SK-N-SH treated with all-trans-retinoic acid at 6 μM for 48 hours (cell line): ENCODE data around the gene LEP.

Experiments
- ARNTL ChIP-seq: fragments of 450-650 bp; formaldehyde crosslinking; IDR thresholded peaks from 2 replicates; pipeline ENCODE4 v1.5.0; 2020; ENCODE audit warnings: low read depth, mild to moderate bottlenecking, moderate library complexity, borderline replicate concordance
- BACH2 ChIP-seq: fragments of 250-450 bp; sonication (Bioruptor Pico); IDR thresholded peaks from 2 replicates; pipeline ENCODE4 v1.9.0; 2021; ENCODE audit warnings: mild to moderate bottlenecking, borderline replicate concordance
- PPARA ChIP-seq: fragments of 250-450 bp; sonication (Bioruptor Pico); IDR thresholded peaks from 2 replicates; pipeline ENCODE4 v1.5.0; 2020; ENCODE audit warnings: mild to moderate bottlenecking, borderline replicate concordance
- ZC3H10 ChIP-seq: fragments of 250-450 bp; sonication (Bioruptor Pico); IDR thresholded peaks from 2 replicates; pipeline ENCODE4 v1.5.1; 2021; ENCODE audit warnings: mild to moderate bottlenecking, moderate library complexity
- ZNF70 ChIP-seq: fragments of 450-650 bp; formaldehyde crosslinking; IDR thresholded peaks from 2 replicates; pipeline ENCODE4 v1.5.0; 2020; ENCODE audit warnings: mild to moderate bottlenecking, moderate library complexity
- TF ChIP-seq, protein P1 (sequence below): fragments of 250-450 bp; sonication (Bioruptor Pico); IDR thresholded peaks from 2 replicates; pipeline ENCODE4 v1.8.0; 2020; ENCODE audit warnings: mild to moderate bottlenecking, moderate library complexity, borderline replicate concordance
- TF ChIP-seq, protein P2 (sequence below): fragments of 250-450 bp; sonication (Bioruptor Pico); IDR thresholded peaks from 2 replicates; pipeline ENCODE4 v1.5.0; 2020; ENCODE audit warnings: mild to moderate bottlenecking, moderate library complexity

DNA sequence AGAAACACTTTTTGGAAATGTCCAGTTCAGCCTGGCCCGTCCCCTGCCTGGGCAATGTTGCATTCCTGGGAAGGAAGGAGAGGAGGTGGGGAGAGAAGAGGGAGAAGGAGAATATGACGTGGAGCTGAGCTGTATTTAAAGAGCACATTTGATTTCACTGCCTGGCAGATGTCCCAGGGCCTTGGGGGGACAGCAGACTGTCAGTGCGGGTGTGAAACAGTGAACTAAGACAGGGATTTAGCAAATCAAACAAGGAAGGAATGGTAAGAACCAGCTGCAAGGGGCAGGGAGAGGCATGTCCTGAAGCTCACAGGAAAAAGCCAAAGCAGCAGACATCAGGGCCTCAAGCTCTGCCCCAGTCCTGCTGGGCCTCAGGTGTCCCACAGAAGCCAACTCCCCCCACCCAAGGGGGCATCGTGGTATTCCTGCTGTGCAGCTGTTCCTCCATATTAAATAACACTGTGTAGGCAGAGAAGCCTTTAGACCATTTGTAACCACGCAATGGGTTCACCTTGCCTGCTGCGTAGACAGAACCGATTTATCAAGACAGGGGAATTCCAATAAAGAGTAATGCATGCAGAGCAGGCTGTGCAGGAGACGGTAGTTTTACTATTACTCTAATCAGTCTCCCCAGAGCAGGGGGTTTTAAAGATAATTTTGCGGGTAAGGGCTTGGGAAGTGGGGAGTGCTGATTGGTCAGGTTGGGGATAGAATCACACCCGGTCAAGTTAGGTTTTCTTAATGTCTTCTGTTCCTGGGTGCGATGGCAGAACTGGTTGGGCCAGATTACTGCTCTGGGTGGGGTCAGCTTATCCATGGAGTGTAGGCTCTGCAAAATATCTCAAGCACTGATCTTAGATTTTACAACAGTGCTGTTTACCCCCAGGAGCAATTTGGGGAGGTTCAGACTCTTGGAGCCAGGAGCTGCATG, 18.3 kb downstream of the LEP start:
- TF ChIP-seq ARNTL (no peak), ZNF70 (CRISPR knock-in tag) (no peak), PPARA (CRISPR knock-in tag) (no peak), ZC3H10 (CRISPR knock-in tag) (no peak), BACH2 (CRISPR knock-in tag) (no peak)
- TF ChIP-seq, protein P1, sequence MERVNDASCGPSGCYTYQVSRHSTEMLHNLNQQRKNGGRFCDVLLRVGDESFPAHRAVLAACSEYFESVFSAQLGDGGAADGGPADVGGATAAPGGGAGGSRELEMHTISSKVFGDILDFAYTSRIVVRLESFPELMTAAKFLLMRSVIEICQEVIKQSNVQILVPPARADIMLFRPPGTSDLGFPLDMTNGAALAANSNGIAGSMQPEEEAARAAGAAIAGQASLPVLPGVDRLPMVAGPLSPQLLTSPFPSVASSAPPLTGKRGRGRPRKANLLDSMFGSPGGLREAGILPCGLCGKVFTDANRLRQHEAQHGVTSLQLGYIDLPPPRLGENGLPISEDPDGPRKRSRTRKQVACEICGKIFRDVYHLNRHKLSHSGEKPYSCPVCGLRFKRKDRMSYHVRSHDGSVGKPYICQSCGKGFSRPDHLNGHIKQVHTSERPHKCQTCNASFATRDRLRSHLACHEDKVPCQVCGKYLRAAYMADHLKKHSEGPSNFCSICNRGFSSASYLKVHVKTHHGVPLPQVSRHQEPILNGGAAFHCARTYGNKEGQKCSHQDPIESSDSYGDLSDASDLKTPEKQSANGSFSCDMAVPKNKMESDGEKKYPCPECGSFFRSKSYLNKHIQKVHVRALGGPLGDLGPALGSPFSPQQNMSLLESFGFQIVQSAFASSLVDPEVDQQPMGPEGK (CRISPR knock-in tag) = no peak
- TF ChIP-seq, protein P2, sequence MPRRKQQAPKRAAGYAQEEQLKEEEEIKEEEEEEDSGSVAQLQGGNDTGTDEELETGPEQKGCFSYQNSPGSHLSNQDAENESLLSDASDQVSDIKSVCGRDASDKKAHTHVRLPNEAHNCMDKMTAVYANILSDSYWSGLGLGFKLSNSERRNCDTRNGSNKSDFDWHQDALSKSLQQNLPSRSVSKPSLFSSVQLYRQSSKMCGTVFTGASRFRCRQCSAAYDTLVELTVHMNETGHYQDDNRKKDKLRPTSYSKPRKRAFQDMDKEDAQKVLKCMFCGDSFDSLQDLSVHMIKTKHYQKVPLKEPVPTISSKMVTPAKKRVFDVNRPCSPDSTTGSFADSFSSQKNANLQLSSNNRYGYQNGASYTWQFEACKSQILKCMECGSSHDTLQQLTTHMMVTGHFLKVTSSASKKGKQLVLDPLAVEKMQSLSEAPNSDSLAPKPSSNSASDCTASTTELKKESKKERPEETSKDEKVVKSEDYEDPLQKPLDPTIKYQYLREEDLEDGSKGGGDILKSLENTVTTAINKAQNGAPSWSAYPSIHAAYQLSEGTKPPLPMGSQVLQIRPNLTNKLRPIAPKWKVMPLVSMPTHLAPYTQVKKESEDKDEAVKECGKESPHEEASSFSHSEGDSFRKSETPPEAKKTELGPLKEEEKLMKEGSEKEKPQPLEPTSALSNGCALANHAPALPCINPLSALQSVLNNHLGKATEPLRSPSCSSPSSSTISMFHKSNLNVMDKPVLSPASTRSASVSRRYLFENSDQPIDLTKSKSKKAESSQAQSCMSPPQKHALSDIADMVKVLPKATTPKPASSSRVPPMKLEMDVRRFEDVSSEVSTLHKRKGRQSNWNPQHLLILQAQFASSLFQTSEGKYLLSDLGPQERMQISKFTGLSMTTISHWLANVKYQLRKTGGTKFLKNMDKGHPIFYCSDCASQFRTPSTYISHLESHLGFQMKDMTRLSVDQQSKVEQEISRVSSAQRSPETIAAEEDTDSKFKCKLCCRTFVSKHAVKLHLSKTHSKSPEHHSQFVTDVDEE (CRISPR knock-in tag) = no peak
